ENCODE data around the gene PFDN2.

Gene PFDN2

DNA sequence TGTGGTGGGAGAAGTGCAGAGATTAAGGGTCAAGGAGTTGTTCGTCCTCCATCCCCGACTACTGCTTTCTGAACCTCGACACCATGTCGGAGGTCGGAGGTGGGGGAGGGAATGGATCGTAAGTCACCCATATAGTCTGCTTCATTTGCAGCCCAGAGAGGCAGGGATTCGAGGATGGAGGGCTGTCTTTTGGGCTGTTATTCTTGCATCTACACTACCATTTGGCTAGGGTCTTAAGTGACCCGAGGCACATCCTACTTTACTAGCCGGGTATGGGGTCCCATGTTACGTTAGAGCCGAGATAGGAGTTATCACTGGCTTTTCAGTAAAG, 42.0 kb upstream of the PFDN2 start:
- Histone ChIP-seq H3K27ac (peak overlapping the region; percentile 65), H3K36me3 (peaks cover 13% of the 10 kb centered on the region), H3K4me3 (ENCODE audit: low read depth in 1 of 2, low read length in 1 of 2) (peak overlapping the region; percentile 79 to 83), H3K4me1 (ENCODE audit: control insufficient read depth in 1 of 2, insufficient read depth in 1 of 2, low read depth in 1 of 2, low read length in 1 of 2) (peaks cover 14 to 17% of the 10 kb centered on the region in 2 experiments), H3K27me3 (no peaks in the 10 kb centered on the region), H3K9me3 (no peaks in the 10 kb centered on the region)
- TF ChIP-seq CTCF (IDR thresholded peaks at IDR 0.05), result no peak

- peak; percentile 52 for TF ChIP-seq CTCF (IDR thresholded peaks at IDR 0.05)
- peak within 1 kb of the TSS; percentile 65 for H3K27ac ChIP-seq
- H3K4me1 ChIP-seq (ENCODE audit: control insufficient read depth in 1 of 2, insufficient read depth in 1 of 2, low read depth in 1 of 2, low read length in 1 of 2), result peaks cover 18 to 22% of the 10 kb centered on the region in 2 experiments
- H3K27me3 ChIP-seq, result no peaks in the 10 kb centered on the region
- peak within 1 kb of the TSS; percentile 79 to 83 for H3K4me3 ChIP-seq (ENCODE audit: low read depth in 1 of 2, low read length in 1 of 2)
- peaks cover 13% of the 10 kb centered on the region for H3K36me3 ChIP-seq
- H3K9me3 ChIP-seq, result no peaks in the 10 kb centered on the region
Measured at GRCh38 chr1:161159087-161159912, 41.5 kb upstream of the PFDN2 start, which contains the start of gene USP21. USP21 (plus strand) TSS chr1:161159500; CDS start chr1:161160641, 1,141 bp downstream.

GRCh38 chr1:161158316-161159010, 40.6 kb upstream of the PFDN2 start:
- TF ChIP-seq CTCF (IDR thresholded peaks at IDR 0.05), result no peak
- Histone ChIP-seq H3K27ac (peak overlapping the region; percentile 65), H3K9me3 (no peaks in the 10 kb centered on the region), H3K27me3 (no peaks in the 10 kb centered on the region), H3K4me1 (ENCODE audit: control insufficient read depth in 1 of 2, insufficient read depth in 1 of 2, low read depth in 1 of 2, low read length in 1 of 2) (peaks cover 22 to 24% of the 10 kb centered on the region in 2 experiments), H3K4me3 (ENCODE audit: low read depth in 1 of 2, low read length in 1 of 2) (peak overlapping the region; percentile 79 to 83), H3K36me3 (peaks cover 8% of the 10 kb centered on the region)

DNA sequence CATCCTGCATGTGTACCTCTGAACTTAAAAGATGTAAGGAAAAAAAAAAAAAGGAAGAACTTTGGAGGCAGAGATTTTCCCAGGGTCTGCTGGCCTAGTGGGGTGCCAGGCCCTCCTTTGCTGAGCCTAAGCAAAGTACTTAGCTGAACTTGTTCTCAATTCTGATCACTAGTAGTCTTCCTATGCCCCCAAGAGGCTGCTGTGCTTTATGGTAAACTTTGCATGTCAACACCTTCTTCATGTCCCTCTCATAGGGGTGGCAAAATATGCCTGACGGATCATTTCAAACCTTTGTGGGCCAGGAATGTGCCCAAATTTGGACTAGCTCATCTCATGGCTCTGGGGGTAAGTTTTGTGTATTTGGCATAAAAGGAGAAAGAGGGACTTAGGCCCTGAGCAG, 40.0 kb upstream of the PFDN2 start:
- no peak for TF ChIP-seq CTCF (IDR thresholded peaks at IDR 0.05)
- H3K4me1 ChIP-seq (ENCODE audit: control insufficient read depth in 1 of 2, insufficient read depth in 1 of 2, low read depth in 1 of 2, low read length in 1 of 2), result peaks cover 27 to 28% of the 10 kb centered on the region in 2 experiments
- H3K4me3 ChIP-seq (ENCODE audit: low read depth in 1 of 2, low read length in 1 of 2), result no peak overlapping the region
- H3K27me3 ChIP-seq, result no peaks in the 10 kb centered on the region
- H3K36me3 ChIP-seq, result peaks cover 4% of the 10 kb centered on the region
- no peaks in the 10 kb centered on the region for H3K9me3 ChIP-seq
- H3K27ac ChIP-seq, result no peak overlapping the region

- Histone ChIP-seq H3K27ac (peak within 1 kb of the TSS; percentile 87), H3K9me3 (no peaks in the 10 kb centered on the region), H3K36me3 (no peaks in the 10 kb centered on the region), H3K27me3 (no peaks in the 10 kb centered on the region), H3K4me3 (ENCODE audit: low read depth in 1 of 2, low read length in 1 of 2) (peak within 1 kb of the TSS; percentile 67 to 92), H3K4me1 (ENCODE audit: control insufficient read depth in 1 of 2, insufficient read depth in 1 of 2, low read depth in 1 of 2, low read length in 1 of 2) (peaks cover 16 to 17% of the 10 kb centered on the region in 2 experiments)
- no peak for TF ChIP-seq CTCF (IDR thresholded peaks at IDR 0.05)
Measured at GRCh38 chr1:161153682-161154337, 36.0 kb upstream of the PFDN2 start, which contains the start of gene UFC1. UFC1 (plus strand) TSS chr1:161153978; CDS start chr1:161153998, 20 bp downstream.
